K562 (cell line): Measurements from ENCODE around the gene ZNF692. TPM values are rescaled to one million over a fixed set of nuclear protein-coding genes. Genes with fewer than 3 reads are reported as not detected.
A peak's percentile ranks its signal among the peaks of the same experiment; 100 is the strongest.
"Not testable (repeated sequence)": the region's sequence is repeated elsewhere in the genome, so short reads cannot be mapped to it uniquely, and the experiment has no call there.

Experiments used
- ATAC-seq: fragments of 200-7000 bp; cut with Tn5 transposase; 3 replicates; pipeline ENCODE4 v1.9.1; 2020; ENCODE audit warnings: moderate library complexity
- BruUV-seq: library from RNA; stranded (reverse); fragments of 400-500 nt; replicated peaks from 2 replicates; lab custom pipeline; 2021; lab: Mats Ljungman, UMichigan
- CTCF ChIA-PET: fragments of 300-600 bp; formaldehyde crosslinking; extraction: SDS; loops from one replicate; lab custom pipeline; 2021; ENCODE audit warnings: low intra/inter-chr PET ratio; lab: Yijun Ruan, JAX
- POLR2A ChIA-PET: fragments of 300-600, 350-650 bp; sonication (Branson Sonifier 250); formaldehyde crosslinking; extraction: SDS; loops from one replicate; lab custom pipeline; 2021; ENCODE audit warnings: antibody characterized with exemption, inconsistent platforms; lab: Yijun Ruan, JAX
- DNase-seq, 4 experiments: peaks; one replicate each; pipeline versions ENCODE4 v3.0.0 to v3.0.0-alpha.2; 2011 to 2018; ENCODE audit warnings: low spot score in 3 of 4, mixed read lengths in 3 of 4; ENCODE audit errors: extremely low read depth in 1 of 4
- FAIRE-seq: peaks from 2 replicates; lab custom pipeline; 2011; peaks lifted over from hg19 to GRCh38; lab: Jason Lieb, UNC
- H2AFZ ChIP-seq: 2 replicates; pipeline ENCODE4 v1.6.0; 2011; ENCODE audit warnings: low read depth, low read length, control low read depth, inconsistent platforms
- H3K27ac ChIP-seq: fragments of 200-600 bp; 3 replicates; pipeline ENCODE4 v1.8.0; 2011; ENCODE audit warnings: low read depth, mild to moderate bottlenecking, control low read depth, inconsistent platforms, low read length, moderate library complexity, mixed read lengths; ENCODE audit errors: extremely low read depth
- H3K27me3 ChIP-seq, 2 experiments: fragments of 300-600 bp in 1 of 2; 2 replicates in 1 of 2; 3 replicates in 1 of 2; pipeline versions ENCODE4 v1.6.0 to v1.8.0; 2011; ENCODE audit warnings: inconsistent platforms in 2 of 2, low read length in 2 of 2, mild to moderate bottlenecking in 1 of 2, mixed read lengths in 1 of 2, moderate library complexity in 1 of 2; ENCODE audit not compliant: control insufficient read depth in 2 of 2, insufficient read depth in 2 of 2
- H3K36me3 ChIP-seq: fragments of 300-600 bp; 3 replicates; pipeline ENCODE4 v1.8.0; 2011; ENCODE audit warnings: mild to moderate bottlenecking, low read length, inconsistent platforms; ENCODE audit not compliant: control insufficient read depth, insufficient read depth
- H3K4me1 ChIP-seq, 2 experiments: fragments of 200-600 bp in 1 of 2; replicated peaks in 1 of 2; 2 replicates in 1 of 2; 3 replicates in 1 of 2; pipeline versions ENCODE4 v1.5.1 to v1.8.0; 2011; ENCODE audit warnings: inconsistent platforms in 2 of 2, low read length in 2 of 2, mild to moderate bottlenecking in 1 of 2, mixed read lengths in 1 of 2, moderate library complexity in 1 of 2; ENCODE audit not compliant: control insufficient read depth in 2 of 2, insufficient read depth in 2 of 2
- H3K4me2 ChIP-seq: 2 replicates; pipeline ENCODE4 v1.6.1; 2011; ENCODE audit warnings: low read length, control low read depth, inconsistent platforms, mixed read lengths; ENCODE audit not compliant: insufficient read depth
- H3K4me3 ChIP-seq: fragments of 200-600 bp; sonication (generic), shearing (Covaris generic); 2 replicates; pipeline ENCODE4 v1.5.1; 2016; ENCODE audit warnings: control low read depth, inconsistent platforms
- H3K79me2 ChIP-seq: fragments of 200-600 bp; 3 replicates; pipeline ENCODE4 v1.8.0; 2011; ENCODE audit warnings: low read length, inconsistent platforms; ENCODE audit not compliant: control insufficient read depth, insufficient read depth
- H3K9ac ChIP-seq, 2 experiments: 2 replicates each; pipeline versions ENCODE4 v1.6.0 to v1.6.1; 2011; ENCODE audit warnings: low read depth in 2 of 2, low read length in 2 of 2, control low read depth in 1 of 2, inconsistent platforms in 1 of 2, mild to moderate bottlenecking in 1 of 2, mixed read lengths in 1 of 2; ENCODE audit not compliant: insufficient read depth in 1 of 2
- H3K9me1 ChIP-seq: one replicate; pipeline ENCODE4 v1.6.0; 2011; ENCODE audit warnings: inconsistent platforms, mild to moderate bottlenecking, low read length, moderate library complexity; ENCODE audit not compliant: control insufficient read depth, insufficient read depth
- H3K9me3 ChIP-seq: replicated peaks from 2 replicates; pipeline ENCODE4 v1.5.1; 2011; ENCODE audit warnings: low read depth, low read length, inconsistent platforms; ENCODE audit not compliant: control insufficient read depth, insufficient read depth
- H4K20me1 ChIP-seq: replicated peaks from 2 replicates; pipeline ENCODE4 v1.6.1; 2011; ENCODE audit warnings: low read length, inconsistent platforms, mixed read lengths; ENCODE audit not compliant: control insufficient read depth, insufficient read depth
- HDAC8 ChIP-seq: fragments of 450-650 bp; IDR thresholded peaks from 2 replicates; pipeline ENCODE4 v1.6.1; 2016; ENCODE audit warnings: mild to moderate bottlenecking, missing genetic modification characterization, moderate library complexity, missing compliant biosample characterization
- KLF16 ChIP-seq: IDR thresholded peaks from 2 replicates; pipeline ENCODE4 v1.6.1; 2016; ENCODE audit warnings: antibody characterized with exemption
- WGBS: fragments of 100-300 bp; shearing (Covaris generic); methylation state at CpG from one replicate; pipeline ENCODE4 v1.1.6; 2016; ENCODE audit warnings: low coverage, mixed read lengths; ENCODE audit not compliant: insufficient coverage; ENCODE audit errors: missing lambda C conversion rate; 5-methylcytosine and 5-hydroxymethylcytosine counted together
- in situ Hi-C: fragments of 300-500 bp; cut with MboI; formaldehyde crosslinking; loops from 4 replicates; pipeline ENCODE4 v1.15.0; 2018; ENCODE audit warnings: inconsistent platforms, mixed read lengths
- intact Hi-C: fragments of 100-400 bp; cut with micrococcal nuclease; formaldehyde crosslinking; loops from 2 replicates; pipeline ENCODE4 v1.14.2; 2022
- polyA plus RNA-seq, 8 experiments: library from polyadenylated mRNA; depleted of rRNA in 4 of 8; stranded (reverse) in 5 of 8; unstranded in 3 of 8; fragments of >200 nt; fragmentation: Nextera tagmentation in 2 of 8; fragmentation: Illumina TruSeq in 1 of 8; extraction: Ambion mirVana in 2 of 8; extraction: Trizol in 1 of 8; gene quantifications; 2 replicates each; pipeline versions ENCODE4 v1.2.1 to v1.2.3, GENCODE V29; 2011 to 2014; ENCODE audit warnings: inconsistent platforms in 1 of 8, missing spikeins in 1 of 8
- total RNA-seq, 7 experiments: library from RNA; depleted of rRNA in 6 of 7; stranded (reverse); fragments of >200 nt in 6 of 7; fragmentation: Illumina TruSeq in 2 of 7; extraction: Trizol in 2 of 7; gene quantifications; 2 replicates each; pipeline versions ENCODE4 v1.2.1 to v1.2.3, GENCODE V29; 2011 to 2021; ENCODE audit warnings: low replicate concordance in 1 of 7
- TF ChIP-seq, protein P1 (sequence below): sonication (generic); formaldehyde crosslinking; IDR thresholded peaks from 2 replicates; pipeline ENCODE4 v1.8.1; 2023; ENCODE audit warnings: mild to moderate bottlenecking, missing genetic modification reagents
- TF ChIP-seq, protein P2 (sequence below): fragments of 450-650 bp; IDR thresholded peaks from 2 replicates; pipeline ENCODE4 v1.6.1; 2016; ENCODE audit warnings: antibody characterized with exemption

Gene ZNF692
- total and polyA plus RNA-seq, 9 of the 15 experiments (the other 6 are each of a cell fraction or from before 2014, with no cell fraction given) = 8.4 to 143 (median 55.9) TPM

DNA sequence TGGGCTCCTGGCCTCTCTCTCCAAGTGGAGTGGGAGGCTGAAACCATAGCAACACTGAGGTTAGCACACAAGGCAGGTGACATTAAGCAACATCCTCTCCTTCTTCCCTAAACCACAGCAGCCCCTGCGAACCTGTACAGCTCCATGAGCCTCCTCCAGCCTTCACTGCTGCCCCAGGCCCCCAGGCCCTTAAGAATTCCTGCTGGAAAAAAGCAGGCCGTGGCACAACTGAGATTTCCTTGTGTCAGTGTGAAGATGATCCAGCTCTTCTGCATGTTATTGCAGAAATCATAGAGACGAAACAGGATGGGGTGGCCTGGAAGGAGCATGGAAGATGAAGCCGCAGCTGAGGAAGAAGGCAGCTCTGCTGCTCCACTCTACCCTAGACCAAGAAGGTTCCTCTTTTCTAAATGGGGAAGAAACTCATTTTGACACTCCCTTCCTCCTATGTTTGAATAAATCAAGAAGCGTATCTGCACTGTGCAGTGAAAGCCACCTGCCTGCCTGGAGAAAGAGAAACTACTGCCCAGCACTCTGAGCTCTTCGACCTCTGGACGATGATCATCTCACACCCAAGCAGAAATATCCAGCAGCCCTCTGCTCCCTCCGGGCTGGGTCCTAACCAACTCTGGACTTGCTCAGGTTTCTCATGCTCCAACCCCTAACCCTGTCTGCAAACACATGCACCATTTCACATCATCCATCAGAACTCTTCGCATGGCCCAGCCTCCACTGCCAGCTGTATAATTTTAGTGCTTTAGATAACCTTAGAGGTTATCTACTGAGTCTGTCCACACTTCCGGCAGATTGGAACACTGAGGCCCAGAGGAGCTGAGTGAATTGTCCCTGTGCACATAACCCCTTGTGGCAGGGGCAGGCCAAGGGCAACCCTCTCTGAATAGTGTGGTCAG, 53.9 kb downstream of the ZNF692 start (continued):
- TF ChIP-seq, protein P1, sequence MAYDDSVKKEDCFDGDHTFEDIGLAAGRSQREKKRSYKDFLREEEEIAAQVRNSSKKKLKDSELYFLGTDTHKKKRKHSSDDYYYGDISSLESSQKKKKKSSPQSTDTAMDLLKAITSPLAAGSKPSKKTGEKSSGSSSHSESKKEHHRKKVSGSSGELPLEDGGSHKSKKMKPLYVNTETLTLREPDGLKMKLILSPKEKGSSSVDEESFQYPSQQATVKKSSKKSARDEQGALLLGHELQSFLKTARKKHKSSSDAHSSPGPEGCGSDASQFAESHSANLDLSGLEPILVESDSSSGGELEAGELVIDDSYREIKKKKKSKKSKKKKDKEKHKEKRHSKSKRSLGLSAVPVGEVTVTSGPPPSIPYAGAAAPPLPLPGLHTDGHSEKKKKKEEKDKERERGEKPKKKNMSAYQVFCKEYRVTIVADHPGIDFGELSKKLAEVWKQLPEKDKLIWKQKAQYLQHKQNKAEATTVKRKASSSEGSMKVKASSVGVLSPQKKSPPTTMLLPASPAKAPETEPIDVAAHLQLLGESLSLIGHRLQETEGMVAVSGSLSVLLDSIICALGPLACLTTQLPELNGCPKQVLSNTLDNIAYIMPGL = no peak
- TF ChIP-seq HDAC8 (tag) (no peak), KLF16 (no peak)
- TF ChIP-seq, protein P2, sequence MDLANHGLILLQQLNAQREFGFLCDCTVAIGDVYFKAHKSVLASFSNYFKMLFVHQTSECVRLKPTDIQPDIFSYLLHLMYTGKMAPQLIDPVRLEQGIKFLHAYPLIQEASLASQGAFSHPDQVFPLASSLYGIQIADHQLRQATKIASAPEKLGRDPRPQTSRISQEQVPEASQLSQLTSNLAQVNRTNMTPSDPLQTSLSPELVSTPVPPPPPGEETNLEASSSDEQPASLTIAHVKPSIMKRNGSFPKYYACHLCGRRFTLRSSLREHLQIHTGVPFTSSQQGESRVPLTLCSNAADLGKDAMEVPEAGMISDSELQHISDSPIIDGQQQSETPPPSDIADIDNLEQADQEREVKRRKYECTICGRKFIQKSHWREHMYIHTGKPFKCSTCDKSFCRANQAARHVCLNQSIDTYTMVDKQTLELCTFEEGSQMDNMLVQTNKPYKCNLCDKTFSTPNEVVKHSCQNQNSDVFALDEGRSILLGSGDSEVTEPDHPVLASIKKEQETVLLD = no peak
- TF ChIP-seq, all 486 proteins: peak for 4

DNA sequence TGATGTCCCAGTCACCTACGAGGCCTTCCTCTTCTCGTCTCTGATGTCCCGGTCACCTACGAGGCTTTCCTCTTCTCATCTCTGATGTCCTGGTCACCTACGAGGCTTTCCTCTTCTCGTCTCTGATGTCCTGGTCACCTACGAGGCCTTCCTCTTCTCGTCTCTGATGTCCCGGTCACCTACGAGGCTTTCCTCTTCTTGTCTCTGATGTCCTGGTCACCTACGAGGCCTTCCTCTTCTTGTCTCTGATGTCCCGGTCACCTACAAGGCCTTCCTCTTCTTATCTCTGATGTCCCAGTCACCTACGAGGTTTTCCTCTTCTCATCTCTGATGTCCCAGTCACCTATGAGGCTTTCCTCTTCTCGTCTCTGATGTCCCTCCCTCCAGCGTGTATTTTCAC, 55.4 kb downstream of the ZNF692 start:
- H3K9ac ChIP-seq, ATAC-seq, BruUV-seq, H3K4me3 ChIP-seq, CTCF ChIA-PET, H3K9me3 ChIP-seq, H3K36me3 ChIP-seq, H3K79me2 ChIP-seq, H3K4me2 ChIP-seq, H4K20me1 ChIP-seq, H3K9me1 ChIP-seq, H2AFZ ChIP-seq, FAIRE-seq, H3K27ac ChIP-seq, intact Hi-C loops, in situ Hi-C loops: not testable (repeated sequence)
- H3K27me3 ChIP-seq = peaks cover 10 to 20% of the 10 kb centered on the region in 2 experiments; a peak in 4 of 5 replicates
- POLR2A ChIA-PET = interaction anchor here (0.7 kb wide), 1 partner anchor 44 kb away, joined by 3 read pairs; no protein-coding TSS in a partner anchor
- peaks cover 10 to 11% of the 10 kb centered on the region in 2 experiments; a peak in 2 of 5 replicates for H3K4me1 ChIP-seq
- peak in 1 of 4 experiments; percentile 3 for DNase-seq
- 5% methylated on average over 13 of the region's 15 CpGs for WGBS
